Hepatocyte (in vitro differentiated cells): ENCODE results near the gene GDPD2.

ENCODE experiments used
- CTCF ChIP-seq: fragments of 200-600 bp; sonication (generic); IDR thresholded peaks from 2 replicates; pipeline ENCODE4 v1.5.1; 2016; ENCODE audit warnings: antibody characterized with exemption, mild to moderate bottlenecking; ENCODE audit not compliant: poor library complexity
- EZH2 ChIP-seq: fragments of 200-600 bp; sonication (generic); IDR thresholded peaks from 2 replicates; pipeline ENCODE4 v1.6.1; 2016; ENCODE audit warnings: antibody characterized with exemption, mild to moderate bottlenecking, borderline replicate concordance
- EZH2phosphoT487 ChIP-seq: fragments of 200-600 bp; sonication (generic); IDR thresholded peaks from one replicate; pipeline ENCODE4 v1.6.1; 2018; ENCODE audit warnings: antibody characterized with exemption, mild to moderate bottlenecking, low read depth, moderate library complexity; ENCODE audit not compliant: unreplicated experiment, severe bottlenecking

- TF ChIP-seq CTCF: no peak
- no peak for TF ChIP-seq EZH2phosphoT487
- no peak for TF ChIP-seq EZH2
Observed at GRCh38 chrX:70444946-70445656, 22.0 kb downstream of the GDPD2 start.
